T-helper 22 cell (primary cell): Measurements from ENCODE around the gene SP4.
"Not testable (repeated sequence)": the region's sequence is repeated elsewhere in the genome, so short reads cannot be mapped to it uniquely, and the experiment has no call there.

Experiments used
- DNase-seq: peaks from one replicate; pipeline ENCODE4 v3.0.0-alpha.2; 2020; ENCODE audit warnings: low read depth

SP4 gene

DNA sequence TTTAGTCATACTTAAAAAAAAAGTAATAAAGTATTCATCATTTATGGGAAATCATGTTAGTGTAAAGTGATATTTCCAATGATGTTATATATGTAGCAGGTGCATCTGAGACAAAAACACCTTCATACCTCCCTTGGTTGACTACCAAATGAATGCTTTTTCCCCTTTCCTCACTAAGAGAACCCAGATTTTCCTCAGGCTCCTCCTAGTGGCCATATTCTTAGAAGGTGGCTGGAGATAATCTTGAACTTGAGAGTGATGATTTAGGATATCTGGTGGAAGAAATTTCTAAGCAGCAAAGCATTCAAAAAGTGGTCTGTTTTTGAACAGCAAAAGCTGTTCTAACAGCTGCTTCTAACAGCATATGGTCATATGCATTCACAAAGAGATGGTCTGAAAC lies 98.1 kb downstream of the SP4 start:
- DNase-seq, result no peak

DNA sequence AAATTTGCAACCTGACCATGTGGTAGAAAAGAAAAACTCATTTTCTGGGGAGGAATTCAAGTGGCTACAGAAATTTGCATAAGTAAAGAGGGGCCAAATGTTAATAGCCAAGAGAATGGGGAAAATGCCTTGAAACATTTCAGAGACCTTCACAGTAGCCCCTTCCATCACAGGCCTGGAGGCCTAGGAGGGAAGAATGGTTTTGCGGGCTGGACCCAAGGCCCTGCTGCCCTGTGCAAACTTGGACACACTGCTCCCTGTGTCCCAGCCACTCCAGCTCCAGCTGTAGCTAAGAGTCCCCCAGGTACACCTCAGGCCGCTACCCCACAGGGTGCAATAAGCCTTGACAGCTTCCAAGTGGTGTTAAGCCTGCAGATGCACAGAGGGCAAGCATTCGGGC lies 98.6 kb downstream of the SP4 start:
- DNase-seq, result no peak

DNA sequence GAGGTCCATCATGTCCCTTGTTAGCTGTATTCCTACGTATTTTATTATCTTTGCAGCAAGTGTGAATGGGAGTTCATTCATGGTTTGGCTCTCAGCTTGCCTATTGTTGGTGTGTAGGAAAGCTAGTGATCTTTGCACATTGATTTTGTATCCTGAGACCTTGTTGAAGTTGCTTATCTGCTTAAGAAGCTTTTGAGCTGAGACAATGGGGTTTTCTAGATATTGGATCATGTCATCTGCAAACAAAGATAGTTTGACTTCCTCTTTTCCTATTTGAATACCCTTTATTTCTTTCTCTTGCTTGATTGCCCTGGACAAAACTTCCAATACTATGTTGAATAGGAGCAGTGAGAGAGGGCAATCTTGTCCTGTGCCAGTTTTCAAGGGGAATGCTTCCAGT lies 104.6 kb downstream of the SP4 start:
- DNase-seq, result not testable (repeated sequence)

DNA sequence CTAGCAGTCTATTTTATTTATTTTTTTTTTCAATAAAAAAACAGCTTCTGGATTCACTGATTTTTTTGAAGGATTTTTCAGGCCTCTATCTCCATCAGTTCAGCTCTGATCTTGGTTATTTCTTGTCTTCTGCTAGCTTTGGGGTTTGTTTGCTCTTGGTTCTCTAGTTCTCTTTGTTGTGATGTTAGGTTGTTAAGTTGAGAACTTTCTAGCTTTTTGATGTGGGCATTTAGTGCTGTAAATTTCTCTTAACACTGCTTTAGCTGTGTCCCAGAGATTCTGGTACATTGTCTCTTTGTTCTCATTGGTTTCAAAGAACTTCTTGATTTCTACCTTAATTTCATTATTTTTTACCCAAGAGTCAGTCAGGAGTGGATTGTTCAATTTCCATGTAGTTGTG lies 105.8 kb downstream of the SP4 start:
- DNase-seq, result not testable (repeated sequence)

DNA sequence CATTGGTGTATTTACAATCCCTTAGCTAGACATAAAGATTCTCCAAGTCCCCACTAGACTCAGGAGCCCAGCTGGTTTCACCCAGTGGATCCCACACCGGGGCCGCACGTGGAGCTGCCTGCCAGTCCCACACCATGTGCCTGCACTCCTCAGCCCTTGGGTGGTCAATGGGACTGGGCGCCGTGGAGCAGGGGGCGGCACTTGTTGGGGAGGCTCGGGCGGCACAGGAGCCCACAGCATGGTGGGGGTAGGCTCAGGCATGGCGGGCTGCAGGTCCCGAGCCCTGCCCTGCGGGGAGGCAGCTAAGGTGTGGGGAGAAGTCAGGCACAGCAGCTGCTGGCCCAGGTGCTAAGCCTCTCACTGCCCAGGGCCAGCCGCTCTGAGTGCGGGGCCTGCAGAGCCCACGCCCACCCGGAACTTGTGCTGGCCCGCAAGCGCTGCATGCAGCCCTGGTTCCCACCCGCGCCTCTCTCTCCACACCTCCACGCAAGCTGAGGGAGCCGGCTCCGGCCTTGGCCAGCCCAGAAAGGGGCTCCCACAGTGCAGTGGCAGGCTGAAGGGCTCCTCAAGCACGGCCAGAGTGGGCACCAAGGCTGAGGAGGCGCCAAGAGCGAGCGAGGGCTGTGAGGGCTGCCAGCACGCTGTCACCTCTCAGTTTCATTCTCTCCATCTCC lies 108.7 kb downstream of the SP4 start:
- DNase-seq, result not testable (repeated sequence)

DNA sequence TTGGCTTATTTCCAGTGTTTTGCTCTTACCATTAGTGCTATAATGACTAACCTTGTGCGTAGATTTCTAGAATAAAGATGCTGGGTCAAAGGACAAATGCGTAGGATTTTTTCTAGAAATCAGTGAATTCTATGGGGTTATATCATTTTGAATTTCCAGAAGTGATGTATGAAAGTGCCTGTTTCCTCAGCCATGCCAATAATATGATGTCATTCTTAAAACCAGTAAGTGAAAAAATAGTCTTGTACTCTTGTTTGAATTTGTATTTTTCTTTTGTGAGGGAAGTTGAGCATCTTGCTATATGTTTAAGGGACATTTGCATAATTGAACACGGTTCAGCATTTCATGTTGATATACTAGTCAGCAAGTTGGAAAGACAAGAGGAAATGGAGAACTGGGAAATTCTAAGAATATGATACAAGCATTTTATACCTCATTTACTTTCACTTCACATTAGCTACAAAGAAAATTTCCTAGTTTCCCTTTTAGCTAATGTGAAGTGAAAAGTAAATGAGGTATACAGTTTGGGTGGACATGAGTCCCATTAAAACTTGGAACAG lies 111.1 kb downstream of the SP4 start:
- no peak for DNase-seq

GRCh38 chr7:21542891-21543527 lies 115.1 kb downstream of the SP4 start, which contains the start of gene DNAH11:
Gene DNAH11 (plus strand): TSS chr7:21543039. CDS start chr7:21543246, 207 bp downstream.
- no peak for DNase-seq

DNA sequence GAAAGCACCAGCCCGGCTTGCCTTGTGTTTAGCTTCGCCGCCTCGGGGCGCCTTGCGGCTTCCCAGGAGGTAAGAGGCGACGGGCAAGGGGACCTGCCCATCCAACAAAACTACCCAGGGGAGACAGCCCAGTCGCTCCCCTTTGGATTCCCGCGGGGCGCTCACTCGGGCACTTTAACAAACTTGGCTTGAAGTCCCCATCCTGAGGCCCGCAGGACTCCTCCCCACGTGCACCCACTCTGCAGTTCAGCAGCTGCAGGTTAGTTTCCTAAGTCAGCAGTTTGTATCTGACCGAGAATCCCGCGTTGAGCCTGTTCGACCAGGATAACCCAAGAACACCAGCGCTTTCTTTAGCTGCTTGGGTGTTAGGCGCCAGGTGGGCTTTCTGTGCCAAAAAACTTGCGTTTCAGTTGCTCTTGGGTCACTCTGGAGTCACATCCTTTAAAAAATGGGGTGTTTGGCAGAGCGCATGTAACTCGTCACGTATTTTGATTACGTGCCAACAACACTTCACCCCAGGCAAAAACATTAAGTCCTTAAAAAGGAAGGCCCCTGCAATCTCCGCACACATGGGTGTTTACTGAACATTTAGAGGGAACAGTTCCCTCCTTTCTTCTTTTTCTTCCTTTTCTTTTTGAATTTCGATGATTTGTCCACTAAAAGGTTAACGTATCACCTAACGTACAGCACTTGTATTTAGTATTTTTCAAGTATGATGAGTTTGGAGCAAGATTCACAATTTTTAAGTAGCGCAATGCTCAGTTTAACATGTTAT lies 115.8 kb downstream of the SP4 start:
- no peak for DNase-seq

DNA sequence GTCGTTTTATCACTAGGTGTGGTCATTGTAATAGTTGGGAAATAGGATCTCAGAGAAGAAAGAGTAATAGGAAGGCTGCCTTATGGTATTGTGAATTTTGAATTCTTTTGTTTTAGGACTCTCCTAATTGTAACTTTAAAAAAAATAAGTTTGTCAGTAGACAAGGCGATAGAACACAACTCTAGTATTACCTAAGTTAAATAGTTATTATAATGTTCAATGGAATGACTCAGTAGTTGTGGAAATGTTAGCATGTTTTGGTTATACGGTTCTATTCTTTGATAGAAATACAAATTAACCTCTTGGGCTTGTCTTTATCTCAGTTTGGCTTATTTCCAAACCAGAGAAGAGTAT lies 116.4 kb downstream of the SP4 start:
- DNase-seq, result no peak

- DNase-seq, result no peak
These were observed 116.8 kb downstream of the SP4 start for GRCh38 chr7:21544715-21545114.

DNA sequence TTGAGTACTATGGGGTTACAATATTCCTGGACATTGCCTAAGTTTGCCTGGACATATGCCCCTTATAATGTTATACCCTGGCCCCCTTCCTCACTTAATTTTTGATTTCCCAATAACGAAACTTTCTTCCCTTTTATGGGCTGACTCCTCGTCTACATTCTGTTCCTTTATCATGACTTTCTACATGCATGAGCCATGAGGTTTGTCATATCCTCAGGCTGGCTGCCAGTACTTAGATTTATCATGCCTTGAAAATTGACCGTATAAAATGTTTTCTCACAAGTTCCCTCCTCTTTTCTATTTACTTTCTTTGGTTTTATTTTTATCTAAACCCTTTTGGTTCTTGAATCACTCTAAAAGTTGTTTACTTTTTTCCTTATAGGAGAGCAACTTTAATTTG lies 119.6 kb downstream of the SP4 start:
- DNase-seq, result no peak

- no peak for DNase-seq
These were observed 120.6 kb downstream of the SP4 start for GRCh38 chr7:21548491-21548890.

DNA sequence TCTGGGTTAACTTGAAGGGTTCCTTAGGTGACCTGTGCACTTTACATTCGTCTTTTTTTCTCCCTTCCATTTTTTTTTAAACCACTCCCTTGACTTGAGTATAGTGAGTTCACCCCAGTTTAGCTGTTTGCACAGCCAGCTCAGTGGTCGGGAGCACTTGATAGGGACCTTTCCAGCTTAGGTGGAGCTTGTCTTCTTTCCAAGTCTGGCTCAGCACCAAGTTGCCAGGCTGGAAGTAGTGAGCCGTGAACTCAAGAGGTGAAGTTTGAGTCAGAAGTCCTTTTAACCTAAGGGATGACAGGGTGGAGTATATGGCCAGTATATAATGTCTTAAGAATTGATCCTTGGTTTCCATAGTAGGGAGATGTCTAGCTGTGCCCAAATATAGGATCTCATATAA lies 122.2 kb downstream of the SP4 start:
- no peak for DNase-seq

- no peak for DNase-seq
These were observed 123.1 kb downstream of the SP4 start for GRCh38 chr7:21550821-21551531.

- no peak for DNase-seq
These were observed 134.5 kb downstream of the SP4 start for GRCh38 chr7:21562385-21562784.
